Colonic mucosa (tissue), 4 donors: ENCODE measurements around the gene MSH3. TPM values are rescaled to one million over a fixed set of nuclear protein-coding genes. Genes with fewer than 3 reads are reported as not detected.

Experiments
- DNase-seq: peaks from one replicate; pipeline ENCODE4 v3.0.0-alpha.2; 2020
- H3K27ac ChIP-seq: fragments of 200-600 bp; one replicate; pipeline ENCODE4 v1.8.0; 2021
- H3K27me3 ChIP-seq: fragments of 200-600 bp; one replicate; pipeline ENCODE4 v1.8.0; 2021
- H3K36me3 ChIP-seq: fragments of 200-600 bp; one replicate; pipeline ENCODE4 v1.8.0; 2021
- H3K4me1 ChIP-seq: fragments of 200-600 bp; one replicate; pipeline ENCODE4 v1.8.0; 2021; ENCODE audit warnings: mild to moderate bottlenecking
- H3K4me3 ChIP-seq: fragments of 200-600 bp; one replicate; pipeline ENCODE4 v1.8.0; 2021
- H3K9ac ChIP-seq, 2 donors: one replicate each; pipeline ENCODE4 v1.7.0; 2013; ENCODE audit warnings: control low read depth in 2 of 2, low read depth in 2 of 2, low read length in 2 of 2
- H3K9me3 ChIP-seq: fragments of 200-600 bp; one replicate; pipeline ENCODE4 v1.8.0; 2021
- intact Hi-C: fragments of 100-400 bp; cut with DNase I; formaldehyde crosslinking; loops from one replicate; pipeline ENCODE4 v1.14.1; 2022
- total RNA-seq, 2 donors: library from RNA; stranded (reverse); fragmentation: NEBNext Ultra II Directional in 1 of 2; extraction: Animal tissue kit (Norgen Biotek cat#: 25700) in 1 of 2; gene quantifications; one replicate each; pipeline ENCODE4 v1.2.1, GENCODE V29; 2021
- TF ChIP-seq, protein P1 (sequence below): fragments of 200-600 bp; IDR thresholded peaks from one replicate; pipeline ENCODE4 v1.8.0; 2022; ENCODE audit warnings: antibody characterized with exemption, mild to moderate bottlenecking
- donor health status: healthy.
- donor health status: DM: no; HTN: no; CAD: no.
- donor health status: DM: no; HTN: no; CAD: no.

Gene MSH3
- total RNA-seq, 2 donors from 2014 or later = 15.1 to 16.3 TPM

DNA sequence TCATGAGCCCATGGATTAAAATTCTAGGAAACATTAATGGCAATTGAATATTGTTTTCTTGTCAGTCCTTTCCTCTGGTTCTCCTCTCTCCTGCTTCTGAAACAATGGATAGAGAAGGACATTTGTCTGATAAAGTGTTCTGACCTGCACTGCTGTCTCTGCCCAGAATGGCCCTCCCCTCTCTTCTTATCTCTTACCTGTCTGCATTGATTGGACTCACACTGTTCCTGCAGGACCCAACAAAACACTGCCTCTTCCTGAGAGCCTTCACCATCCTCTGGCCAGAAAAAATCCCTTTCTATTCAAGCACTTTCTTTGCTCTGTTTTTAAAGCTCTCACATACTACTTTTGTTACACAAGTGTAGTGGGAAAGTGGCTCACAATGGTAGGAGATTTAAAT lies 144.2 kb downstream of the MSH3 start:
- no peaks in the 10 kb centered on the region for H3K9me3 ChIP-seq
- intact Hi-C loops = no loop called here
- H3K27ac ChIP-seq = no peak overlapping the region
- TF ChIP-seq, protein P1, sequence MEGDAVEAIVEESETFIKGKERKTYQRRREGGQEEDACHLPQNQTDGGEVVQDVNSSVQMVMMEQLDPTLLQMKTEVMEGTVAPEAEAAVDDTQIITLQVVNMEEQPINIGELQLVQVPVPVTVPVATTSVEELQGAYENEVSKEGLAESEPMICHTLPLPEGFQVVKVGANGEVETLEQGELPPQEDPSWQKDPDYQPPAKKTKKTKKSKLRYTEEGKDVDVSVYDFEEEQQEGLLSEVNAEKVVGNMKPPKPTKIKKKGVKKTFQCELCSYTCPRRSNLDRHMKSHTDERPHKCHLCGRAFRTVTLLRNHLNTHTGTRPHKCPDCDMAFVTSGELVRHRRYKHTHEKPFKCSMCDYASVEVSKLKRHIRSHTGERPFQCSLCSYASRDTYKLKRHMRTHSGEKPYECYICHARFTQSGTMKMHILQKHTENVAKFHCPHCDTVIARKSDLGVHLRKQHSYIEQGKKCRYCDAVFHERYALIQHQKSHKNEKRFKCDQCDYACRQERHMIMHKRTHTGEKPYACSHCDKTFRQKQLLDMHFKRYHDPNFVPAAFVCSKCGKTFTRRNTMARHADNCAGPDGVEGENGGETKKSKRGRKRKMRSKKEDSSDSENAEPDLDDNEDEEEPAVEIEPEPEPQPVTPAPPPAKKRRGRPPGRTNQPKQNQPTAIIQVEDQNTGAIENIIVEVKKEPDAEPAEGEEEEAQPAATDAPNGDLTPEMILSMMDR = no peak
- no peak overlapping the region for H3K9ac ChIP-seq
- no peaks in the 10 kb centered on the region for H3K27me3 ChIP-seq
- no peaks in the 10 kb centered on the region for H3K4me1 ChIP-seq
- no peak overlapping the region for H3K4me3 ChIP-seq
- H3K36me3 ChIP-seq = no peaks in the 10 kb centered on the region
- no peak for DNase-seq

DNA sequence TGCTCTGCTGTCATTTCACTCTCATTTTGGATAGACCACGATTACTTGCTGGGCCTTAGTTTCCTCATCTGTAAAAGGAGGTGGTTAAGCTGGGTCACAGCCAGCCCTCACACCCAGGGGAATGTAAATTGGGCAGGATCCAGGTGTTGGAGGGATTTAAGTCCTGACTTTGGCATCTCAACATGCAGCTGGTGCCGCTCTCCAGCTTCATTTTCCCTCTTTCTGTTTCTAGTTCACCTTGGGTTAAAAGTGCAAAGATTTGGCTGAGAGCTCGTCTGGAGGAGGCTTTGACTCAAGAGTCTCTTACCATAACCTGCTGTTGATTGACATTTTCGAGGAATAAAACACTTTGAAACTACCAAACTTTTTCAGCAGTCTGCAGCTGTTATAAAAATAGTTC lies 144.6 kb downstream of the MSH3 start:
- intact Hi-C loops = no loop called here
- no peaks in the 10 kb centered on the region for H3K36me3 ChIP-seq
- no peak overlapping the region for H3K9ac ChIP-seq
- TF ChIP-seq, protein P1 = no peak
- no peak for DNase-seq
- no peaks in the 10 kb centered on the region for H3K27me3 ChIP-seq
- no peaks in the 10 kb centered on the region for H3K4me1 ChIP-seq
- no peak overlapping the region for H3K4me3 ChIP-seq
- no peaks in the 10 kb centered on the region for H3K9me3 ChIP-seq
- H3K27ac ChIP-seq = no peak overlapping the region

DNA sequence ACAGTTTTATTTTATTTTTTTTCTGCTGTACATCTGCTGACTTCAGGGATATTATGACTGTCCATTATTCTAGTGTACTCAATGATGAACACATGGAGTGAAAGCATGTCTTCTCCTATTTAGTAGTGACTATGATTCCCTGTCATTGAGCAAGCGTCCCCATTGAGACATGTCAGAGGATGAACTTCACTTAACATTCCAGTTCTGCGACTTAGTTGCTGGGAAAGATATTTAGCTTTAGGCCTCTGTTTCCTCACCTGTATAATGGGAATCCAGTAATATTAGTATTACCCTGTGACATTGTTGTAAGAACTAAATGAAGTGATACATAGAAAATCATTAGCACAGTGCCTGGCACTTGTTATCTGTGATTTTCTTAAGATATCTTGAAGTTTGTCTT lies 145.1 kb downstream of the MSH3 start:
- H3K4me3 ChIP-seq = no peak overlapping the region

DNA sequence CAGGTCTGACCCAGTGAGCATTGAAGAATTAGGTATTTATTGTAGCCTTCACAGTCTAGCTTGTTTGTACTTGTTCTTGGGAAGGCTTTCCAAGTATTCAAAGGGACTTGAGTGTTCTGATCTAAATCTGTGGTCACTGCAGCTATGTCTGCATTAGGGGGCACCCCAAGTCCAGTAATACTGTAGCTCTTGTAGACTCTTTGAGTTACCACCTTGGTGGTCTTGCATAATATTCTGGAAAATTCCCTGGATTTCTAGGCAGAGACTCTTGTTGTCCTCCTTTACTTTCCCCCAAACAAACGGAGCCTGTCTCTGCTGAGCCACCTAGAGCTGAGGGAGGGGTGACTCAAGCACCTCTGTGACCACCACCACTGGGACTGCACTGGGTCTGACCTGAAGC lies 149.9 kb downstream of the MSH3 start:
- Histone ChIP-seq H3K4me1 (no peaks in the 10 kb centered on the region), H3K4me3 (no peak overlapping the region), H3K36me3 (no peaks in the 10 kb centered on the region), H3K9ac (no peak overlapping the region), H3K27ac (no peak overlapping the region), H3K9me3 (no peaks in the 10 kb centered on the region), H3K27me3 (no peaks in the 10 kb centered on the region)
- TF ChIP-seq, protein P1 = no peak
- no peak for DNase-seq
- intact Hi-C loops = no loop called here

More for the DNA sequence above, 145.1 kb downstream of the MSH3 start:
- H3K27me3 ChIP-seq = no peaks in the 10 kb centered on the region
- no peaks in the 10 kb centered on the region for H3K9me3 ChIP-seq
- no peaks in the 10 kb centered on the region for H3K36me3 ChIP-seq
- TF ChIP-seq, protein P1 = no peak
- H3K27ac ChIP-seq = no peak overlapping the region
- no peak for DNase-seq
- intact Hi-C loops = no loop called here
- H3K9ac ChIP-seq = no peak overlapping the region
- H3K4me1 ChIP-seq = no peaks in the 10 kb centered on the region

DNA sequence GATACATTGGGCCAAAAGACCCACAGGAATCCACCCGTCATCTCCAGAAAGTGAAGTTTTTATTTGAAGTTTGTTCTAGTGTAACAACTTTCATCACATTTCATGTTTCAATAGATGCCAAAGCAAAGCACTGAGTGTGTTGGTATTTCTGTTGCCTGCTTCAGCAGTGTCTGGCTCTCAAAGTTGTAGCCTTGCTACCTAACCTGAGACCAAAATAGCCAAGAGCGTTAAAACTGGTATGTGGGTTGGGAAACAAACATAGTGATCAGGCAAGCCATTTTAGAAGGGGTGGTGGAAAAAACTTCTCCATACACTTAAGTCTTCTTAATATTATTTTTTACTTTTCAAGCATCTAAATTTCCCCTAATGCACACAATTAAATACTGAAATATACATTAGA lies 150.6 kb downstream of the MSH3 start:
- TF ChIP-seq, protein P1 = no peak
- no peak for DNase-seq
- H3K9me3 ChIP-seq = no peaks in the 10 kb centered on the region
- intact Hi-C loops = no loop called here
- no peak overlapping the region for H3K9ac ChIP-seq
- no peak overlapping the region for H3K27ac ChIP-seq
- no peaks in the 10 kb centered on the region for H3K4me1 ChIP-seq
- no peak overlapping the region for H3K4me3 ChIP-seq
- H3K36me3 ChIP-seq = no peaks in the 10 kb centered on the region
- no peaks in the 10 kb centered on the region for H3K27me3 ChIP-seq

DNA sequence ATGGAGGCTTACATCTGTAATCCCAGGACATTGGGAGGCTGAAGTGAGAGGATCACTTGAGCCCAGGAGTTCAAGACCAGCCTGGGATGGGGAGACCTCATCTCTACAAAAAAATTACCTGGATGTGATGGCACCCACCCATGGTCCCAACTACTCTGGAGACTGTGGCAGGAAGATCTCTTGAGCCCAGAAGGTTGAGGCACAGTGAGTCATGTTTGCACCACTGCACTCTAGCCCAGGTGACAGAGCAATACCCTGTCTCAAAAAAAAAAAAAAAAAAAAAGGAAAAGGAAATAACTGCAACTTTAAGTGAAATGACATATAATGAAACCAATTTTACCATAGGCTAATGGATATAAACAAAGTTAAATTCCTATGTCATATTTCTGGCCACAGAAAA lies 152.5 kb downstream of the MSH3 start:
- H3K4me1 ChIP-seq = no peaks in the 10 kb centered on the region
- no peaks in the 10 kb centered on the region for H3K36me3 ChIP-seq
- H3K27ac ChIP-seq = no peak overlapping the region
- no peaks in the 10 kb centered on the region for H3K9me3 ChIP-seq
- TF ChIP-seq, protein P1 = no peak
- H3K9ac ChIP-seq = no peak overlapping the region
- H3K4me3 ChIP-seq = no peak overlapping the region
- intact Hi-C loops = no loop called here
- H3K27me3 ChIP-seq = no peaks in the 10 kb centered on the region
- DNase-seq = no peak
